NCI-H446 (cell line): ENCODE results near the gene DCUN1D2.
"Not testable (repeated sequence)": the region's sequence is repeated elsewhere in the genome, so short reads cannot be mapped to it uniquely, and the experiment has no call there.

ENCODE experiments used
- DNase-seq, 2 experiments: peaks; one replicate each; lab custom pipeline; 2025; lab: John Stamatoyannopoulos, UW

DCUN1D2 gene

GRCh38 chr13:113445791-113446487, 44.6 kb downstream of the DCUN1D2 start:
- no peak for DNase-seq

- DNase-seq = no peak
Observed at GRCh38 chr13:113443991-113444390, 46.5 kb downstream of the DCUN1D2 start.

- DNase-seq = no peak
Observed at GRCh38 chr13:113442985-113443362, 47.5 kb downstream of the DCUN1D2 start.

- DNase-seq = no peak
Observed at GRCh38 chr13:113442354-113442984, 48.0 kb downstream of the DCUN1D2 start.

- DNase-seq = no peak
Observed at GRCh38 chr13:113441661-113442060, 48.9 kb downstream of the DCUN1D2 start.

GRCh38 chr13:113437408-113438010, 53.0 kb downstream of the DCUN1D2 start:
- DNase-seq = no peak

GRCh38 chr13:113436866-113437265, 53.6 kb downstream of the DCUN1D2 start:
- DNase-seq = not testable (repeated sequence)

GRCh38 chr13:113435907-113436306, 54.6 kb downstream of the DCUN1D2 start:
- not testable (repeated sequence) for DNase-seq

GRCh38 chr13:113433391-113433916, 57.1 kb downstream of the DCUN1D2 start:
- no peak for DNase-seq

- DNase-seq = no peak
Observed at GRCh38 chr13:113432506-113433270, 57.8 kb downstream of the DCUN1D2 start.

- DNase-seq = no peak
Observed at GRCh38 chr13:113431171-113431570, 59.3 kb downstream of the DCUN1D2 start.

- no peak for DNase-seq
Observed at GRCh38 chr13:113430378-113431110, 60.0 kb downstream of the DCUN1D2 start.

GRCh38 chr13:113429608-113429985, 60.9 kb downstream of the DCUN1D2 start:
- no peak for DNase-seq

- DNase-seq = no peak
Observed at GRCh38 chr13:113428871-113429607, 61.5 kb downstream of the DCUN1D2 start.

GRCh38 chr13:113428469-113428865, 62.0 kb downstream of the DCUN1D2 start:
- no peak for DNase-seq

- DNase-seq = no peak
Observed at GRCh38 chr13:113427562-113428468, 62.7 kb downstream of the DCUN1D2 start.

- no peak for DNase-seq
Observed at GRCh38 chr13:113426591-113426986, 63.9 kb downstream of the DCUN1D2 start.

GRCh38 chr13:113425941-113426590, 64.4 kb downstream of the DCUN1D2 start:
- no peak for DNase-seq

- no peak for DNase-seq
Observed at GRCh38 chr13:113423520-113424163, 66.9 kb downstream of the DCUN1D2 start.
